Fibroblast of the aortic adventitia (primary cell): Measurements from ENCODE around the gene CYLD. TPM values are rescaled to one million over a fixed set of nuclear protein-coding genes. Genes with fewer than 3 reads are reported as not detected.

ENCODE experiments used
- DNase-seq: peaks from one replicate; pipeline ENCODE4 v3.0.0-alpha.2; 2010; ENCODE audit warnings: low read depth
- H3K4me3 ChIP-seq: 2 replicates; pipeline ENCODE4 v1.5.1; 2011; ENCODE audit warnings: low read depth, mild to moderate bottlenecking, control low read depth, low read length, moderate library complexity
- total RNA-seq: library from RNA; depleted of rRNA; stranded (reverse); fragments of >200 nt; gene quantifications from 2 replicates; pipeline ENCODE4 v1.2.3, GENCODE V29; 2012; ENCODE audit warnings: low replicate concordance
- TF ChIP-seq, protein P1 (sequence below): IDR thresholded peaks from 2 replicates; pipeline ENCODE4 v1.5.1; 2011; ENCODE audit warnings: mild to moderate bottlenecking, low read length, control low read depth, inconsistent platforms; ENCODE audit not compliant: insufficient read depth

The CYLD gene
- total RNA-seq, 1 donor: 62.6 TPM

DNA sequence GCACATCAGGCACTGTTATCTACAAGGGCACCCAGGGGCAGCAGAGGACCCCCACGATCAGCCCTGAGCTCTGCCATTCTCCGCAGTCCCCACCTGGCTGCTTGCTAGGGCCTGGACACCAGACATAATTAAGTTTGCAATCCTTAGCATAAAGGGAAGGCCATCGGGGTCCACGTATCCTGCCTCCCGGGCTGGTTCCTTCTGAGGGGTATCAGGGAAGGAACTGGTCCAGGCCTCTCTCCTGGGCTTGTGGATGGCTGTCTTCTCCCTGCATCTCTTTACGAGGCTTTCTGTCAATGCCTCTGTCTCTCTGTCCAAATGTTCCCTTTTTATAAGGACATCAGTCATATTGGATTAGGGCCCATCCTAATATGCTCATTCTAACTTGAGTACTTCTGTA lies 77.8 kb downstream of the CYLD start:
- H3K4me3 ChIP-seq: no peak overlapping the region
- TF ChIP-seq, protein P1, sequence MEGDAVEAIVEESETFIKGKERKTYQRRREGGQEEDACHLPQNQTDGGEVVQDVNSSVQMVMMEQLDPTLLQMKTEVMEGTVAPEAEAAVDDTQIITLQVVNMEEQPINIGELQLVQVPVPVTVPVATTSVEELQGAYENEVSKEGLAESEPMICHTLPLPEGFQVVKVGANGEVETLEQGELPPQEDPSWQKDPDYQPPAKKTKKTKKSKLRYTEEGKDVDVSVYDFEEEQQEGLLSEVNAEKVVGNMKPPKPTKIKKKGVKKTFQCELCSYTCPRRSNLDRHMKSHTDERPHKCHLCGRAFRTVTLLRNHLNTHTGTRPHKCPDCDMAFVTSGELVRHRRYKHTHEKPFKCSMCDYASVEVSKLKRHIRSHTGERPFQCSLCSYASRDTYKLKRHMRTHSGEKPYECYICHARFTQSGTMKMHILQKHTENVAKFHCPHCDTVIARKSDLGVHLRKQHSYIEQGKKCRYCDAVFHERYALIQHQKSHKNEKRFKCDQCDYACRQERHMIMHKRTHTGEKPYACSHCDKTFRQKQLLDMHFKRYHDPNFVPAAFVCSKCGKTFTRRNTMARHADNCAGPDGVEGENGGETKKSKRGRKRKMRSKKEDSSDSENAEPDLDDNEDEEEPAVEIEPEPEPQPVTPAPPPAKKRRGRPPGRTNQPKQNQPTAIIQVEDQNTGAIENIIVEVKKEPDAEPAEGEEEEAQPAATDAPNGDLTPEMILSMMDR: no peak
- DNase-seq: no peak

- H3K4me3 ChIP-seq: no peak overlapping the region
- no peak for DNase-seq
- TF ChIP-seq, protein P1: no peak
These were observed 78.3 kb downstream of the CYLD start for GRCh38 chr16:50820225-50820624.

DNA sequence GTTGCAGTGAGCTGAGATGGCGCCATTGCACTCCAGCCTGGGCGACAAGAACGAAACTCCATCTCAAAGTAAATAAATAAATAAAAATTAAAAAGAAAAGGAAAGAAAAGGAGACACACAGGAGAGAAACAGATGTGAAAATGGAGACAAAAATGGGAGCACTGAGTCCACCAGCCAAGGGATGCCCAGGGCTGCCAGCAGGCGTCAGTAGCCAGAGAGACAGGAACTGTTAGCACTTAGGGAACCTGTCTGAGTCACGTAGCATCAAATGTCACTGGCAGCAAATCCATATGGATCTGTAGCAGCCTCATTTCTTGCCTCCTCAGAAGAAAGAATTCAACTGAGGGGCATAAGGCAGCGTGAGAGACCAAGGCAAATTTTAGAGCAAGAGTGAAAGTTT lies 79.7 kb downstream of the CYLD start:
- TF ChIP-seq, protein P1: no peak
- no peak for DNase-seq
- H3K4me3 ChIP-seq: no peak overlapping the region

GRCh38 chr16:50822671-50823070 lies 80.8 kb downstream of the CYLD start:
- DNase-seq: no peak
- TF ChIP-seq, protein P1: no peak

DNA sequence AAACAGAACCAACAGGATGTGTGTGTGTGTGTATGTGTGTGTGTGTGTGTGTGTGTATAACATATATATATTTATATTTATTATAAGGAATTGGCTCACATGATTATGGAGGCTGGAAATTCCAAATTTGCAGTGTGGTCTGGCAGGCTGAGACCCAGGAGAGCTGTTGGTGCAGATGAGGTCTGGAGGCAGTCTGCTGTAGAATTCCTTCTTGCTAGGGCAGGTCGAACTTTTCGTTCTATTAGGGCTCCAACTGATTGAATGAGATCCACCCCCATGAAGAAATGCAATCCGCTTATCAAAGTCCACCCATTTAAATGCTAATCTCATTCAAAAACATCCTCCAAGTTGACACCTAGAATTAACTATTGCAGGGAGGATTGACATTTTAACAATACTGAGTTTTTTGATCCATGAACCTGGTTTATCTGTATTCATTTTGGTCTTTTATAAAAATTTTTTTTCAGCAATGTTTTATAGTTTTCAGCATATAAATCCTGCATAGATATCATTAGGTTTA lies 85.0 kb downstream of the CYLD start:
- H3K4me3 ChIP-seq: no peak overlapping the region
- TF ChIP-seq, protein P1: no peak
- no peak for DNase-seq

More at GRCh38 chr16:50822671-50823070, 80.8 kb downstream of the CYLD start:
- H3K4me3 ChIP-seq: no peak overlapping the region

GRCh38 chr16:50828164-50828702 lies 86.3 kb downstream of the CYLD start:
- TF ChIP-seq, protein P1: no peak
- H3K4me3 ChIP-seq: no peak overlapping the region
- DNase-seq: no peak

DNA sequence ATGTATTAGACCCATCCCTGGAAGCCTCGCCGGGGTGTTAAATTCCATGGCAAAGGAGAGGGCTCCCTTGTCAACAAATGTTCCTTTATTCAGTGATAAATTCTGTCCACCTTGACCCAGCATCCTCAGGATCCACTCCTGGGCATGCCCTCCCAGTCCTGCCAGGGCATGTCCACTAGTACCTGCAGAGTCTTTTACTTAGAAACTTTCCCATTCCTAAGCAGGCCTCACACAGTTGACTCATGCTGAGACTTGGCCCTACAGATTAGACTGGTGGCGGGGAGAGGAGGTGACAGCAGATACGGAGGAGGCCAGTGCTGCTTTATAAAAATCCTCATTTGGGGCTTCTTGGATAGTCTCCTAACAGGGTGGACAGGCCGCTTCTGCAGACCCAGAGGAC lies 88.8 kb downstream of the CYLD start:
- H3K4me3 ChIP-seq: no peak overlapping the region
- TF ChIP-seq, protein P1: no peak
- no peak for DNase-seq
